Stimulated activated CD8-positive, alpha-beta memory T cell treated with anti-CD3 and anti-CD28 coated beads, Interleukin-12 subunit alpha, Interleukin-12 subunit beta, amount 100 ng/mL, for 4 hours (primary cell): Measurements from ENCODE around the gene BCLAF3.

Experiments
- DNase-seq: peaks from one replicate; pipeline ENCODE4 v3.0.0-alpha.2; 2020; ENCODE audit warnings: low read depth

BCLAF3 gene

DNA sequence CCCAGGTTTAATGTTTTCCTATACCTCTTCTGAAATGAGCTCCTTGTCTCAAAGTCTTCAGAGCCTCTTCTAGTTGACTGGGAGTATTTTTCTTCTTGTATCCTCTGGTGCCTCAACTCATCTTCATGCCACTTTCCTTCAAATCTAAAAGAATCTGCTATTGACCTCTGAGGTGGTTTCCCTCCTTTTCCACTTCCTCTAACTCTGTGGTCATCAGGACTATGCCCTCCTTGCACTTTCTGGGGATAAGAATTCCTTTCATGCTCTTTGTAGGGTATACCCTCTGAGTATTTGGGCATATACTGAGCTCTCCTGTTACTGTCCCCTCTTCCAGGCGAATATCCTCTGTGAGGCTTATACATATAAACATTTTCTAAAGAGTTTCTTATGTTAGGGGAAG, 24.8 kb downstream of the BCLAF3 start:
- no peak for DNase-seq

DNA sequence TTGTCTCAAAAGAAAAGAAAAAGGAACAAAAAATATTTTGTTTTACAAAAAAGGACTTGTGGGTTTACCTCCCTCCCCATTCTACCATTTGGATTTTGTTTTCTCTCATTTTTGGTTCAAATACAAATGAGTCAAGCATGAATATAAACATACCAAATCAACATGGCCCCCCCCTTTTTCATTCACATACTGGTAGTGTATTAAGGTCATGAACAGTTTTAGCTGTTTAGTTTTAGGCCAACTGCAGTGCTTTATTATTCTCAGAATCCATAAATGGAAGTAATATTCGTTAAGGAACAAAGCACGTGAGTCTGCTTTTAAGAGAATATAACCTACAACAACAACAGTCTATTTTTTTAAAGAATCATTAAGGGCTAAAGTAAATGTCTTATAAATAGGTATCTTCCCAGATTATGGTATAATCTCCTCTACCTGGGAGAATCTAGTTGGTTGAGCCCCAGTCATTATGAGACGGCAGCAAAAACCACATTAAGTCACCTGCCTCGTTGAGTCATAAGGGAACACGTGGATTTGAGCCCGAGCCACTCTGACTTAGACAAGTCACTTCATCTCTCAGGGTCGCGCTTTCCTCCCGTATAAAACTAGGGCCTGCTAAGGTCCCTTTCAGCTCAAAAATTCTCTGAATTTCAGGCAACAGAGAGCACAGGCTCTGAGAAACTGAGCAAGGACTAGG, 26.7 kb downstream of the BCLAF3 start:
- DNase-seq: no peak

DNA sequence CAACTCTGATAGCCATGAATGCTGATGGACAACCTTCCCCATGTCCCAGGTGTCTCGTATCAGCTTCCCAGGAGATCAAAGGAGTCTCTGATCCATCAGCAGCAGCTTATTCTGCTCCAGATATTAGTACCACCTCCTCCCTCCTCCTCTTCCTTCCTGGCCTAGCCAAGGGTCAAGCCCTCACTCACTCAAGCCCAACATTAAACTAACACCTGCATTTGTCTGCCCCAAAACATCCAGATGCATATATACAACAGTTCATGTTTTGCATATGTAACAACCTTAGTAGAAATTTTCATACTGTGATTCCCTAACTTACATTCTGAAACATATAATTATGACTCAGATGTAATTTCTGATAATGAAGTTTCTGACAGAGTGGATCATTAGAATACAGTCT, 29.9 kb downstream of the BCLAF3 start:
- DNase-seq: no peak

DNA sequence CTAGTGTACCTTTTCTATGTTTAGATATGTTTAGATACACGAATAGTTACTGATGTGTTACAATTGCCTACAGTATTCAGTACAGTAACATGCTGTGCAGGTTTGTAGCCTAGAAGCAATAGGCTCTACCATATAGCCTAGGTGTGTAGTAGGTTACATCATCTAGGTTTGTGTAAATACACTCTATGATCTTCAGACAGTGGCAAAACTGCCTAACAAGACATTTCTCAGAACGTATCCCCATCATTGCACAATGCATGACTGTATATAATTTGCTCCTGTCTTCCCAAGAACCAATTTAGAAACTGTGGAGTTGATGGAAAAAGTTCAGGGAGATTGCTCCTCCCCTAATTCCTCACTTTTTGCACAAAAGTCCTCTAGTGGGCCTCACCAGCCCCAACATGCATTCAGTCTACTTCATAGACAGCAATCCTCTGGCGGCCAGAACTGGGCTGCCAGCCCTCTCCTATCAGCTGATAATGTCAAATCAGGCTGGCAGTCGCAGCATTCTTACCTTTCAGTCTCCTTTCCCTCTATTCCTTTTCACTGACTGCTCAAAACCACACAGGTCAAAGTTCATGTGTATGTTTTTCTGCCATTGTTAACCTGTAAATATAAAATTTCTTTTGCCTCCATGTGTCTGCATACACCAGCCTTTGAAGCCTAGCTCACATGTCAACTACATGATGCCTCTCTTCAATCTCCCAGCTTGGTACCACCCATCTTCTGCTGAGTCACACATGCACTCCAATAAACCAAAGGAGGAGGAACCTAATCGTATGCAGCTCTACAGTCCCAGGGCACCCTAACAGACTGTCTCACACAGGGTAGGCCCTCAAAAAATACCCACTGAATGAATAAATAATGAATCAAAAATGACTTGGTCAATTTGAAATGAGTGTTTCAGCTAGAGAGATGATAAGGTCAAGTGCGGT, 32.0 kb downstream of the BCLAF3 start:
- DNase-seq: no peak

DNA sequence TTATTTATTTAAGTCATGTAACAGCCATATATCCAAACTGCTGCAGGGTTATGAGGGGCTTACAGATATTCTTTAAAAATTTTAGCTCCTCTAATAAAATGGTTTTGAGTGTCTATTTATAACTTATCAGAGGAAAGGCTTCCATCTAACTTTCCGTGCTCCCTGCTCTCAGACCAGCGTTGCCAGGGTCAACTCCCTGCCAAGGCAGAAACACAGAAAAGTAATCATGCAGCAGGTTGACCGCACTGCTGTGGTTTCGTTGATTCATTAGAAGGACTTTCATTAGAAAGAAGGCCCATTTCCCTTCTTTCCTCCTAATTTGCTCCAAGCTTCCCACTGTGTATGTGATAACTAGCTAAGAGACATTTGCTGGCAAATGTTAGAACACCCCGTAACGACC, 33.9 kb downstream of the BCLAF3 start:
- DNase-seq: no peak

DNA sequence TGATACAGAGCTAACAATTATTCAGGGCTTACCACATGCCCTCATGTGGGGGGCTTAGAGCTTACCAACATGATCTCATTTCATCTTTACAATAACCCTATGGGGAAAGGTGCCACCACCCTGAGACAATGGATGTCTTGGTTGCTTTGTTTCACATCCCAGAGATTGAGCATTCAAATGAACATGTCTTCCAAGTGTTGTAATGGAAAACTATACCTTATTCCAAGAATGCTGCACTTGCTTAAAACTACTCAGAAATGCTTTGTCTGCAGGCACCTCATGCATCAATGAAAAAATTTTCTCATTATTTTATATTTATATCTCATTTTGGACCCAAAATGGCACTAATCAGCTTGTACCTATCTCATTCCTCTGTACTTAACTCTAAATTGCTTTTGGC, 34.6 kb downstream of the BCLAF3 start:
- no peak for DNase-seq

DNA sequence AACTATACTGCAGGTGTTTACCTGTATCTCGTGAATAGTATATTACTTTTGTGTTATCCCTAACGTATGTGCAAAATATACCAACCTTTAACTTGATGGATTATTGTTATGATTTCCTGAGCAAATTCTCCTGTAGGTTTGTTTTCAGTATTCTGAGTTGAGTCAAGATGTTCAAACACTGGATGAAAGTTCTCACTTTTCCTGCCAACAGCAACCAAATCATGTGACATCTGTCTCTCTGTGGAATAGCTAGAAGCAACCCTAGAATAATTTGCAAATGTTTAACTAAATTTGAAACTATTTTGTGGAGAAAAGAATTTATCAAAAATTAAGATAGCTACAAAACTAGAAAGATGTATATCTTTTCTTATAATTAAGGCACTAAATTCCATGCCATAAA, 35.6 kb downstream of the BCLAF3 start:
- DNase-seq: no peak

DNA sequence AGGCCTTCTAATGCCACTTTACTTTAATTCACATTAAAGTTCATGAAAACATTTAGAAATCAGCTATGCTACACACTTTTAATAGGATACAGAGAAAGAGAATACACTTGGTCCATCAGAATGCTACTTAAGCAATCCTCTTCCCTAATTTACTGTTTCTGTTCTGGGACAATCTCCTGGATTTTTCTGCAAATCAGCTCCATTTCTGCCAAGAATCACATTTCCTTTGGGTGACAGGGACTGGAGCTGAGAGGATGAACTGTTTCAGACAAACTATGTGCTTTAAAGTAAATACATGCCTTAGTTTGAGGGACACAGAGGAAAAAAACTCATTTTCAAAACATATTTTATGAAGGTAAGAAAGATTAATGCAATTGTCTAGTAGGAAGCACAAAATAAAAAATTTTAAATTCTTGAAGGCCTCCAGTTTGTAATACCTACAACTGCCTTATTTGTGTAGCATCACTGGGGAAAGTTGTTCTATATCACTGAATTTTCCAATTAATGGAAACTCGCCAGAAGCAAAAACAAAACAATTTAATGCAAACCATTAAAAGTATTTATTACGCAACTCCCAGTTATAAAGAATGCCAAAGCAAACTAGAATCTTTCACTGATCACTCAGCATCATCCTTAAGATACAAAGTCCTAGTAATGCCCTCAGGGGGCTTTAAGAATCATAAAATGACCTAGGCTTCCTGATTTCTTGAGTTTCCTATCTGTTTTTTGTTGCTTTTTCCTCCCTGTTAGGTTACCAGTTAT, 36.3 kb downstream of the BCLAF3 start:
- DNase-seq: no peak

DNA sequence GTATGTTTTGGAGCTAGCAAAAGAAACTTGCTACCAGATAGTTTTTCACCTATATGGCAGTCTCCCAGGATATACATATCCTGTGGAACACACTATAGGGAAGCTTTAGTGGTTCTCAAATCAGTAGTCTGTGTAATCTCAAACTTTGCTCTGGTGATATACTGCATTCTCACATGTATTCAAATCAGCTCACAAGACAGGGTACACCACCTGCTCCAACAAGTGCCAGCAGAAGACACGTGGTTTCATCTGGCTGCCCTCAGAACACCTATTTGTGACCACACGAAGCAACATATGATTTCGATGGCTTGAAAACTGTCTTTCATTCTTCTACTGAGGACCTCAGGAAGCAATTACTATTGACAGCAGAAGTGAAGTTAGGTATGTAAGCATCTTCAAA, 37.7 kb downstream of the BCLAF3 start:
- no peak for DNase-seq

DNA sequence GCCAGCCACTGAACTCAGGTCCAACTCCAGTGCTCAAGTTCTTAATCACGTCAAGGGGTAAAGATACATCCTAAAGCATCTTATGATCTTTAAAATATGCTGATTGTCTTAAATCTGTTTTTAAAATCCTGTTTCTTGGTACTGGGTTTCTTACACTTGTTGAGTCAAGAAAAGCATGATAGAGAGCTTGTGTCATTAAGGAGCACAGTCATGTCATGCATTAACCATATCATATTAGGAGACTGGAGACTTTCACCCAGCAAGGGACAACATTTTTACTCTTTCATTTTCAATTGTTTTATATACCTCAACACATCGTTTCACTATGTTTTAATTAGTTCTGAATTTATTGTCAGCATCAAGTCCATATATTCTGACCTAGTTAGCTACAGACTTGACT, 41.5 kb downstream of the BCLAF3 start:
- no peak for DNase-seq

DNA sequence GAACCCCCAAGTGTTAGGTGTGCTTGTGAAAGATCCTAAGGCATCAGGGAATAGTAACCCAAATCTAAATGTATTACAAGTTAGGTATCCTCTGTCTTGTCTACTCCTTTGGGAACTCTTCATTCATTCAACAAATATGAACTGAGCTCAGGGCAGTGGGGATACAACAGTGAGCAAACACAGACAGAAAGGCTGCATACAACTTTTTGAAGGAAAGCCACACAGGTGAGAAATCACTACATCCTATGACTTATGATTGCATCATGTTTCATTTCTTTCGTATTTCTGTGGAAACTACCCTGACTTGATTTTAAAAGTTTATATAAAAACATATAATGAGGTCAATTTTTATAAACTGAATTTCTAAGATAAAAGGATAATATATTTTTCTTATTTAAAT, 43.2 kb downstream of the BCLAF3 start:
- no peak for DNase-seq
